ENCODE data around the gene ATOSA.

The ATOSA gene

DNA sequence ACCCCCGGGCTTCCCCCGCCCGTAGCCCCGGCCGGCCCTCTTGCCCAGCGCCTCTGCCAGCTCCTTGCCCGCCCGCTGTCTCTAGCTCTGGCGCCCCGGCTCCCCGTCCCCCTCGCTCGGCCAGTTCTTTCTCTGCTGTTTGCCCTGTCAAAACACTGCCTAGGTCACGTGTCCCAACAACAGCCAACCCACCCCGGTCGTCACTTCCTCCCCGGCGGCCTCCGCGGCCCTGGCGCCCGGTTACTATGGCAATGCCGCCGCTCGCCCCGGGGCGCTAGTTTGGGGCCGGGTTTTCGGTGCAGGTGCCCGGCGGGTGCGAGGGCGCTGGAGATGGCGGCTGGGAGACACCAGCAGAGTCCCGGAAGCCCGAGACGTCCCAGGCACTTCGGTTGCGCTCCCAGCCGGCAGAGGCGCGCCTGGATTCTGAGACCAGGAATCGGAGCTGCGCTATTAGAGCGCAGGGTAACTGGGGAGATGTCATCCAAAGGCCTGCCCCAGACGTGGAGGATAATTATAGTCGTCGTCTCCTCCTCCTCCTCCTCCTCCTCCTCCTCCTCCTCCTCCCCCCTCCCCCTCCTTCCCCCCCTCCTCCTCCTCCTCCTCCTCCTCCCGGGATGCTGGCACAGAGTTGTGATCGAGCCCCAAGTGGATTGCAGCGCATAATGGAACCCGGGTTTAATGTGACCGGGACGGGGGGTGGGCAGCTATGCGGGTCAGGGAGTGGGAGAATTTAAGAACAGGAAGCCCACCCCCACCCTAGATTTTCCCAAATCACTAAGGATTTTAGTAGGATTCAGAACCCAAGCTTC lies at the start of gene ATOSA:
TSS of gene ATOSA (minus strand) at position 157 of the 809 bp plus-strand sequence. CDS start 1,367 bp downstream, outside the sequence.
- DNase-seq (ENCODE audit: low read depth in 1 of 2, low spot score in 1 of 2) = peak; percentile 80

DNA sequence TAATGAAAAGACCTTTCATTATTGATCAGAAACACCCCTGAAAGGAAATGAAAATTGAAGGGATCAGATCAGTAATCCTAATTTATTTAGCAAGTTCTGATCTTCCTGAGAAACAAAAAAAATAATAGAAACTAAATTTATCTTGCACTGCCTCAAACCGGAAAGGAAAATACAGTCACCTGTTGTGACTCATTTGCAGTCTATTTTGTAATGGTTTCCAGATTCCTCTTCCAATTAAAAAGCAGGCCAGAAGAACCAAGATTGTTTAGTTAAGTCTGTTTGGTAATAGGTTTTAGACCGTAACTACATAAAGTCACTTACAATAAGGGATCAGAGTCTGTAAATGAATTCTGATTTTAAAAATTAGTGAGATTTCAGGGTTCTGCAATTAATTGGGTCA lies 49.7 kb upstream of the ATOSA start:
- no peak for DNase-seq (ENCODE audit: low read depth in 1 of 2, low spot score in 1 of 2)

DNA sequence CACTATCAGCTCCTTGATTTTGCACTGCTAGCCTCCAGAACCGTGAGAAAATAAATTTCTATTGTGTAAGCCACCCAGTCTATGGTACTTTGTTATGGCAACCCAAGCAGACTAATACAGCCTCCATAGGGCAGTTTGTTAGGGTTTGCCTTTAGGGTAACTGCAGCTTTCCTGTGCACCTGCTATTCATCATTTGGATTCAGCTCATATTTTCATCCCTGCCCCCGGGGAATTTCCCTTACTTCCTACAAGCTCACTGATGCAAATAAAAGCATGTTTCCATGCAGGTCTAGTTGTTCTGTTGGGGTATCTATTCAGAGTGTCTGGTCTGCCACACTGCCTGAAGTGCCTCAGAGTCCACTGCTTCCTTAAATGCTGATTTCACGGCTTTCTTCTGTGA lies 48.6 kb upstream of the ATOSA start:
- no peak for DNase-seq (ENCODE audit: low read depth in 1 of 2, low spot score in 1 of 2)

DNA sequence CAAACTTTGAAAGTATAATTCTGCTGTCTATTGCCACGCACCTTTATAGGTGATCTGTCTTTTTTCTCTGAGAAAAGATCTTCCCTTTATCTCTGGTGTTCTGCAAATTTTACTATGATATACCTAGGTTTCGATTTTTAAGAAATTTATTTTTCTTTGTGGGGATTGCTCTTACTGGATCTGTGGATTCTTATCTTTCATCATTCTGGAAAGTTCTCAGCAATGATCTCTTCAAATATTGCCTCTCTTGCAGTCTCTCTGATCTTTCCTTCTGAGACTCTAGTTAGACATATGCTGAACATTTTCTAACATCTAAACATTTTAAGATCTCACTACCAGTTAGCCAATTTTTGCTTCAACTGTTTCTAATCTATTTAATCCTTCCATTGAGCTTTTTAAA lies 47.0 kb upstream of the ATOSA start:
- DNase-seq (ENCODE audit: low read depth in 1 of 2, low spot score in 1 of 2) = no peak

DNA sequence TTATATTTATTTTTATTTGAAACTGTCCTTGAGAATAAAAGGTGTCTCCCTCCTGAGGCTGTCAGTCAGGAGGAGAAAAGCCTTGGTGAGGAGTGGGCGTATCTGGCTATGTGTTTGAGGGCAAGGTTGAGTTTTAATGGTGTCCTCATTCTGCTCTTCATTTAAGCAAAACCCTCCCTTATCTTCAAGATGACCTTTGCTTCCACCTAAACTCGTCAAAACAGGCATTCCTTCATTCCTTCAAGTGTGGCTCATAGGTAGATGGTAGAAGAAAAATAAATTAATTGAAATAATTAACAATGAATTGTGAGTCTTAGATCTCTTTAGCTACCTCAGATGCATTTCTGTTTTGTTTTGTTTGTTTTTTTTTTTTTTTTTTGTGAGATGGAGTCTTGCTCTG lies 39.4 kb upstream of the ATOSA start:
- DNase-seq (ENCODE audit: low read depth in 1 of 2, low spot score in 1 of 2) = no peak

DNA sequence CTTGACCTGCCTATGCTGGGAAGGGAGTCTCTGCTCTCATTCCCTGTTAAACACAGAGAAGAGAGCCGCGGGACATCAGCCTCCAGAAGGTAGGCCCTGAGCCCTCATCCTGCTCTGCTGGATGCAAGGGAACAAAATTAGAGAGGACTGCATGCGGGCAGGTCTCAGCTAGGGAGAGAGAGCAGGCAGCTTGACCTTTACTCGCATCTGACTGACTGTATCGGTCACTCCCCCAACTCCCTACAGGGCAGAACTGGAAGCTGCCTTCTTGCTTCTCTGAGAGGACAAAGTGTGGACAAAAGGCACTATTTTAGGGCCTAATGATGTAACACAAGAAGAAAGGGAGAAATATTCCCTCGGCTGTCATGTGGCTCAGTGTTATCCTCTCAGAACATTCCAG lies 38.7 kb upstream of the ATOSA start:
- no peak for DNase-seq (ENCODE audit: low read depth in 1 of 2, low spot score in 1 of 2)

DNA sequence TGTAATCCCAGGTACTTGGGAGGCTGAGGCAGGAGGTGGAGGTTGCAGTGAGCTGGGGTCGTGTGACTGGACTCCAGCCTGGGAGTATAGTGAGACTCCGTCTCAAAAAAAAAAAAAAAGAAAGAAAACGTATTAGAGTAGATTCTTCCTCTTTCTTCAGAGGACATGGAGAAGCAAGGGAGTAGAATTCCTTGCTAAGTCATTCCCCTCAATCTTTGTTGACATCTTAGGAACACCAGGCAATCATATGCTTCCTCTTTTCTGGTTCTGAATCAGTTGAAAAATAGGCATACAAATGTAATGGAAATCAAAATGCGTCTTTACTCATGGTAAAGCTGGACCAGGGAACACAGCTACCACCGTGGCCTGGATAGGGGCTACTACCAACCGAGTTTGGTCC lies 38.3 kb upstream of the ATOSA start:
- DNase-seq (ENCODE audit: low read depth in 1 of 2, low spot score in 1 of 2) = no peak

- no peak for DNase-seq (ENCODE audit: low read depth in 1 of 2, low spot score in 1 of 2)
Observed at GRCh38 chr15:52716536-52716935, 37.3 kb upstream of the ATOSA start.

- DNase-seq (ENCODE audit: low read depth in 1 of 2, low spot score in 1 of 2) = no peak
Observed at GRCh38 chr15:52715411-52715810, 36.2 kb upstream of the ATOSA start.

DNA sequence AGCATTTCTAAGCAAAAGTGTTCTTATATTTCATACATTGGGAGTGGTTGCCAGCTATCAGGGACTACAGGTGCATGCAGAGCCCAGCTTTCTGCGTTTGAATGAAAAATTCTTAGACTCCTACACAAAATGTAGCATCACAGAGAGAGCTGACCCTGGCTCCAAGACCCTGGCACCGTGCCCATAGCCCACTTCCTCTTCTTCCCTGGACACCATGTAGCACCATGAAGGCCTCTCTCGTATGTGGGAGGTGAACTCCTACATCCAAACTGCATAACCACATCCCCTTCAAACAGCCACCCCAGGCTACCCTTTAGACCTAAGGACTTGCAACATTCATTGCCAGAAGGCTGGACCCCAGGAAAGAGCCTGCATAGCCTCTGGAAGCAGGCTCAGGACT lies 35.8 kb upstream of the ATOSA start:
- no peak for DNase-seq (ENCODE audit: low read depth in 1 of 2, low spot score in 1 of 2)

DNA sequence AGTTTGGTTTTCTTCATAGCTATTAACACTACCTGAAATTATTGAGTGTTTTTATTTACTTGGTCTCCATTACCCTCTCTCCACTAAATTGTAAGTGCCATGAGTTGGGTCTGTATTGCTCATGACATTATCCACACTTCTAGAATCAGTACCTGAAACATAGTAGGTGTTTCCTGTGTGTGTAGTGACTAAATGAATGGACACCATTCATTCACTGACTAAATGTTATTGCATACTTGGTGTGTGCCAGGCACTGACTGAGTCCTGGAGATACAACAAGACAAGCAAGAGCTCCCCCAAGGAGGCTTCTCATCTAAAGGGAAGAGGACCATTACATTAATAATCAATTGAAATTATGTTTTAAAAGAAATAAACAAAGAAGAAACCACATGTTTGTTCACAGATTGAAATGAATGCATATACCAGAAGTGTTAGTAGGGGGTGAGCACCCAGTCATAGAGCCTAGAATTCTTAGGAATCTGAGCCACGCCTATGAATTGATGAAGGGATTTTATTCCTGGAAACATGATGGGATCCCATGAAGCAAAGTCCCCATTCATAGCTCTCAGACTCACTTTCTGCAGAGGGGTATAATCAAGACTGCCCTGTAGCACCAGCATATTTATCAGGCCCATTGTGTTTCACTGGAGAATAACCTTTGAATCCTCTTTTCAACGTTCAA lies 31.7 kb upstream of the ATOSA start:
- DNase-seq (ENCODE audit: low read depth in 1 of 2, low spot score in 1 of 2) = no peak

GRCh38 chr15:52710050-52710707 lies 31.0 kb upstream of the ATOSA start:
- DNase-seq (ENCODE audit: low read depth in 1 of 2, low spot score in 1 of 2) = no peak

GRCh38 chr15:52709187-52709981 lies 30.2 kb upstream of the ATOSA start:
- no peak for DNase-seq (ENCODE audit: low read depth in 1 of 2, low spot score in 1 of 2)

GRCh38 chr15:52706091-52706490 lies 26.9 kb upstream of the ATOSA start:
- no peak for DNase-seq (ENCODE audit: low read depth in 1 of 2, low spot score in 1 of 2)

GRCh38 chr15:52702390-52702789 lies 23.2 kb upstream of the ATOSA start:
- no peak for DNase-seq (ENCODE audit: low read depth in 1 of 2, low spot score in 1 of 2)

DNA sequence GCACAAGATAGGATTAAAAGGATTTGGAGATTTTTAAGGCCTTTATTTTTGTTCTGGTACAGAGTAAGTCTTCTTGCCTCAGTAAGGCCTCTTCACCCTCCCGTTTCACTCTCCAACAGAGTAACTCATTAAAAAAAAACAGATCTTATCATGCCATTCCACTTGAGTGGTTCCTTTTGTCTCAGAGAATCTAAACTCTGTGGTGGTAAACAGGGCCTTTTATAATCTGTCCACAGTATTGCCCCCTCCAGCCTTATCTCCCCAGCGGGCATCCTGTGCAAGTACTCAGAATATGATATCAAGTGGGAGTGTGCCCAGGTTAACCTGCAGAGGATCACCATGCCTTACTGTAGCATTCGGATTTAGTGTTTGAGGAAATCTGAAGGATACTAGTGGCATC lies 20.3 kb upstream of the ATOSA start:
- DNase-seq (ENCODE audit: low read depth in 1 of 2, low spot score in 1 of 2) = no peak

DNA sequence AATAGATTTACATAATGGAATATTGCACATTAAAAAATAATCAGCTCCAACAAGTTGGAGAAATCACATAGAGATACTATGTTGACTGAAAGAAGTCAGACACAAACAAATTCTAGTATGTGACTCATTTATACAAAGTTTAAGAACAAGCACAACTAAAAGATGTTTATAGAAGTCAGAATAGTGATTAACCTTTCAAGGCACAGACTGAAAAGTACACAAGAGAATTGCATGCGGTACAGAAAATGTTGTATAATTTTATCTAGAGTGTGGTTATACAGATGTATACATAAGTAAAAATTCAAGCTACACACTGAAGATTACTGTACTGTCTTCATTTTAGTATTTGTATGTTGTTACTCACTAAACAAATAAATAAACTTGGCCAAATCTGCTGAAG lies 19.3 kb upstream of the ATOSA start:
- no peak for DNase-seq (ENCODE audit: low read depth in 1 of 2, low spot score in 1 of 2)

GRCh38 chr15:52697051-52697450 lies 17.9 kb upstream of the ATOSA start:
- DNase-seq (ENCODE audit: low read depth in 1 of 2, low spot score in 1 of 2) = no peak

DNA sequence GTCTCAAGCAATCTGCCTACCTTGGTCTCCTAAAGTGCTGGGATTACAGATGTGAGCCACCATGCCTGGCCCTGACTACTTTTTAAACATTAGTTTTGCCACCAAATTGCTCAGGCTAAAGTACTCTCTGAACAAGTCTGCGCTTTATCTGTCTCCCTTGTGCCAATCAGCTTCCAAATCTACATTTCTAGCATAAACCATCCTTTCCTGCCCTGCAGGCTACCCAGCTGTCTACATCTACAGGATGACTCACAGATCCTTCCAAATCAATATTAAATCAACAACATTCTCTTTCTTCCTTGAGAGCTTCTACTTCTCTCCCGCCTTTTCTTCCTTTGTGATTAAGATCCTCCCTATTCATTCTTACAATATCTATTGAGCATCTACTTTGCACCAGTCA lies 16.0 kb upstream of the ATOSA start:
- DNase-seq (ENCODE audit: low read depth in 1 of 2, low spot score in 1 of 2) = no peak

DNA sequence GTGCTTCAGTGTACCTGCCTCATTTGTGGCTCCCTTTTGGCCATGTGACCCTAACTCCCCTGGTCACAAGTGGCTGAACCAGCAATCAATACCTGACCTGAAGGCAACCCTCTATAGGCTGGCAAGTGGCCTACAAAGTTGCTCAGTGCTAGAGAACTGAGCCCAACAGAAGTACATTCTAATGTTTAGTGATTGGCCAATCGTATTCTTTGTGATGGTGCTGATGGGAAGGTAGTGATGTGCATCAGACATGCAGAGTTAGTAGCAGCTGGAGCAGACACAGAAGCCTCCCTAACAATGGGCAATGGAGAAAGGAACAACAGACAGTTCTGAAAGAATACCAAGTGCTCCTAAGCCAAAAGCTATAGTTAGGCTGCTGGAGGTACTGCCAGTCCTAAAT lies 10.4 kb upstream of the ATOSA start:
- no peak for DNase-seq (ENCODE audit: low read depth in 1 of 2, low spot score in 1 of 2)

DNA sequence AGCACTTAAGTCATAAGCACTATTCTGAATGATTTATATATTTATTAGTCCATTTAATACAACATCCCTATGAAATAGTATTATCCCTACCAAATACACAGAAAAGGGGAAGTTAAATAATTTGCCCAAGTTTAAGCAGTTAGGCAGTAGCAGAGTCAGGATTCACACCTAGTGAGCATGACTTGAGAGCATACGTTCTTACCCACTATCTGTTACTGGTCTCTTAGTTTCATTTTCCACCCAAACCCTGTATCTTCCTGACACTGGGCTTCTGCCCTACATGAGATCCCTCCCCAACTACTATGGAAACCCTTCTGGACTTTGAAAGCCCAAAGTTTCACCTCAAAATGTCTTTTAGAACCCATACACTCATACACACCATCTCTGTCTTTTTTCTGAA lies 4.4 kb upstream of the ATOSA start:
- DNase-seq (ENCODE audit: low read depth in 1 of 2, low spot score in 1 of 2) = no peak

All from stimulated activated CD4-positive, alpha-beta T cell treated with anti-CD3 and anti-CD28 coated beads, Interleukin-15, amount 100 ng/mL, for 1 hour (primary cell).